Retinal pigment epithelial cell (primary cell): ENCODE data around the gene NFILZ.
"Not testable (repeated sequence)": the region's sequence is repeated elsewhere in the genome, so short reads cannot be mapped to it uniquely, and the experiment has no call there.

Experiments used
- DNase-seq: peaks from one replicate; pipeline ENCODE4 v3.0.0-alpha.2; 2010; ENCODE audit warnings: low read depth
- H3K4me3 ChIP-seq: 2 replicates; pipeline ENCODE4 v1.5.1; 2011; ENCODE audit warnings: mild to moderate bottlenecking, low read length, control low read depth, moderate library complexity
- CTCF ChIP-seq: conservative IDR thresholded peaks from 2 replicates; pipeline ENCODE4 v1.5.1; 2011; ENCODE audit warnings: low read depth, low read length, control low read depth, inconsistent platforms

The NFILZ gene

GRCh38 chr19:8611877-8612806 is 18.3 kb upstream of the NFILZ start:
- no peak for TF ChIP-seq CTCF
- no peak for DNase-seq
- H3K4me3 ChIP-seq, result no peak overlapping the region

- TF ChIP-seq CTCF, result no peak
- DNase-seq, result no peak
- H3K4me3 ChIP-seq, result no peak overlapping the region
Observed at GRCh38 chr19:8612807-8613171, 17.6 kb upstream of the NFILZ start.

GRCh38 chr19:8614455-8614854 is 16.0 kb upstream of the NFILZ start:
- TF ChIP-seq CTCF, result no peak
- DNase-seq, result no peak

GRCh38 chr19:8615024-8615423 is 15.4 kb upstream of the NFILZ start:
- no peak for DNase-seq
- no peak for TF ChIP-seq CTCF
- H3K4me3 ChIP-seq, result no peak overlapping the region

More at GRCh38 chr19:8614455-8614854, 16.0 kb upstream of the NFILZ start:
- no peak overlapping the region for H3K4me3 ChIP-seq

- no peak for DNase-seq
- no peak overlapping the region for H3K4me3 ChIP-seq
- TF ChIP-seq CTCF, result peak; percentile 93
Observed at GRCh38 chr19:8615813-8616596, 14.4 kb upstream of the NFILZ start.

- no peak for DNase-seq
- TF ChIP-seq CTCF, result no peak
- no peak overlapping the region for H3K4me3 ChIP-seq
Observed at GRCh38 chr19:8616861-8617260, 13.6 kb upstream of the NFILZ start.

GRCh38 chr19:8617325-8617724 is 13.1 kb upstream of the NFILZ start:
- not testable (repeated sequence) for DNase-seq, H3K4me3 ChIP-seq
